ENCODE measurements around the gene ABHD14A.

DNA sequence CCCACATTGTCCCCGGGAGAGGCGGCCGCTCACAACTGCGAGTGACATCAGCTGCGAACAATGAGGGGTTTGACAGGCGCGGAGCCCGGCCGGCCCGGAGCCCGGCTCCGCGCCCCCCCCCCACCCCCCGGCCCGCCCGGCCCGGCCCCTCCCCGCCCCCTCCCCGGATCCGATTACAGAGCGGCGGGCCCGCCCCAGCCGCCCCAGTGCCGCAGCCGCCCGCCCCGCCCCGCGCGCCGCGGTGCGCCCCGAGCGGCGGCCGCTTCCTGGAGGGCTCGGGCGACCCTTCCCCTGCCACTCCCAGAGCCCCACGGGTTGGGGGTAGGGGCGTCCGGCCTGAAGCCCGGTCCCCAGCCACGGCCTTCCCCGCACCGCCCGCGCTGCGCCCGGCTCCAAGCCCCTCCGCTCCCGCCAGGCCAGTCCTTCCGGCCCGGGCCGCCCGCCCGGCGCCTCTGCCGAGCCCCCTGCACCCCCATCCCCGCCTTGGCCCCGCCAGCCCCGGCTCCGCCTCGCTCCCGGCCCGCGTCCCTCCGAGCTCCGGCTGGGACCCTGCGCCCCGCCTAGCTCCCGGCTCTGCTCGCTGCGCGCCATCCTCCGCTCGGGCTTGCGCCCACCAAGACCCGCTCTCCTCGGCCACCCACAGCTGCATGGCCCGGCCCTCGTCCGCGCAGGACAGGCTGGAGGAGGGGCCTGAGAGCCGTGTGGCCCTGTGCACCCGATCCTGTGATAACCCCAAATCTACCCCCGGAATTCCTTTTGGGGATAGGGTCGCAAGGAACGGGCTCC lies 7.3 kb upstream of the ABHD14A start, which contains the start of gene PCBP4:
- TF ChIP-seq PPARA (CRISPR knock-in tag; IDR thresholded peaks at IDR 0.05; ENCODE audit: borderline replicate concordance) (no peak), ZFP3 (CRISPR knock-in tag; IDR thresholded peaks at IDR 0.05) (no peak)

Measured in SK-N-SH treated with all-trans-retinoic acid at 6 μM for 48 hours (cell line).